Stimulated activated CD4-positive, alpha-beta T cell treated with anti-CD3 and anti-CD28 coated beads, Interleukin-15, amount 100 ng/mL, for 48 hours (primary cell): ENCODE results near the gene DMXL2.
"Not testable (repeated sequence)": the region's sequence is repeated elsewhere in the genome, so short reads cannot be mapped to it uniquely, and the experiment has no call there.

ENCODE experiments used
- DNase-seq, 2 donors: peaks; one replicate each; pipeline ENCODE4 v3.0.0-alpha.2; 2020; ENCODE audit warnings: low read depth in 2 of 2

The DMXL2 gene

GRCh38 chr15:51621936-51622603 lies 501 bp downstream of the DMXL2 start:
- DNase-seq = peak; percentile 17 to 23

- no peak for DNase-seq
These were observed 1.3 kb downstream of the DMXL2 start for GRCh38 chr15:51621155-51621765.

- DNase-seq = no peak
These were observed 1.9 kb downstream of the DMXL2 start for GRCh38 chr15:51620641-51621040.

GRCh38 chr15:51620122-51620521 lies 2.4 kb downstream of the DMXL2 start:
- DNase-seq = no peak

- no peak for DNase-seq
These were observed 3.1 kb downstream of the DMXL2 start for GRCh38 chr15:51619331-51620035.

- no peak for DNase-seq
These were observed 4.7 kb downstream of the DMXL2 start for GRCh38 chr15:51617886-51618285.

GRCh38 chr15:51613951-51614350 lies 8.6 kb downstream of the DMXL2 start:
- DNase-seq = no peak

DNA sequence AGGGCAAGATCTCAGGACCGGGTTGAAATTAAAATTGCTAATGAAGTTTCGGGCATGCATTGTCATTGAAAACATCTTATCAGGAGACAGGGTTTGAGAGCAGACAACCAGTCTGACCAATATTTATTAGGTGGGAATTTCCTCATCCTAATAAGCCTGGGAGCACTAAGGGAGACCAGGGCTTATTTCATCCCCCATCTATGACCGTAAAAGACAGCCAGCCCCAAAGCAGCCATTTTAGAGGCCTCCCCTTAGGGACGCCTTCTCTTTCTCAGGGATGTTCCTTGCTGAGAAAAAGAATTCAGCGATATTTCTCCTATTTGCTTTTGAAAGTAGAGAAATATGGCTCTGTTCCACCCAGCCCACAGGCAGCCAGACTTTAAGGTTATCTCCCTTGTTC lies 9.9 kb downstream of the DMXL2 start:
- not testable (repeated sequence) for DNase-seq

GRCh38 chr15:51603462-51603948 lies 19.1 kb downstream of the DMXL2 start:
- not testable (repeated sequence) for DNase-seq

- no peak for DNase-seq
These were observed 19.6 kb downstream of the DMXL2 start for GRCh38 chr15:51603002-51603401.

GRCh38 chr15:51602484-51602883 lies 20.1 kb downstream of the DMXL2 start:
- DNase-seq = no peak

DNA sequence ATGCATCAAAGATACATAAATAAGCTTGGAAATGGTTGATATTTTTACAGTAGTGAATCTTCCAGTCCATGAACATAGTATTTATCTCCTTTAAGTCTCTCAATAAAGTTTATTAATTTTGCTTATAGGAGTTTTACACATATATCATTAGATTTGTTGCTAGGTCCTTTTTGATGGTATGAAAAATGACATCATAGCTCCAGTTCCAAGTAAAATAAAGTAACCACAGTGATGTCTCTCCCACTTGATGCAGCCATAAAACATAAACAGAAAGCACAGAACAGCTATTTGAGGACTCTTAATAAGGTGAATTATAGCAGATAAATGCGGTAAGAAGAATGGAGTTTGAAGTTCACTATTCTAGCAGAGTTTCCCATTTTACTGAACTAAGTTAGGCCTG lies 20.8 kb downstream of the DMXL2 start:
- DNase-seq = no peak

GRCh38 chr15:51600114-51600513 lies 22.5 kb downstream of the DMXL2 start:
- no peak for DNase-seq

GRCh38 chr15:51589881-51590568 lies 32.5 kb downstream of the DMXL2 start:
- DNase-seq = no peak

DNA sequence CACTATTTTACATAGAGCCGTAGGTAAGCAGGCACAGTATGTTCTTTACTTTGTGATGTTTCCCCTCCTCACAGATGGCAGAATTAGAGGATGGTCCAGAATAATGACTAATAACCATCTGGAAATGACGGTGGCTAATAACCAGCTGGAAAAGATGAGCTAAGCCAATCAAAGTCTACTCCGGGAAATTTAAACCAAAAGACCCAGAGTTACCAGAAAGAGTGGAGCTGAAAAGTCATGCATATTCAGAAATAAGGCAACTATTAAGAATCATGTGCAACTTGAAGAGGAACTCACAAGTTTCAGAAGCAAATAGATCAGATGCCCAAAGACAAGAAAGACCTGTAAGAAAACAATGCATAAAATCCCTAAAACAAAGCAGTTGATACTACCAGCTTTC lies 33.6 kb downstream of the DMXL2 start:
- no peak for DNase-seq

DNA sequence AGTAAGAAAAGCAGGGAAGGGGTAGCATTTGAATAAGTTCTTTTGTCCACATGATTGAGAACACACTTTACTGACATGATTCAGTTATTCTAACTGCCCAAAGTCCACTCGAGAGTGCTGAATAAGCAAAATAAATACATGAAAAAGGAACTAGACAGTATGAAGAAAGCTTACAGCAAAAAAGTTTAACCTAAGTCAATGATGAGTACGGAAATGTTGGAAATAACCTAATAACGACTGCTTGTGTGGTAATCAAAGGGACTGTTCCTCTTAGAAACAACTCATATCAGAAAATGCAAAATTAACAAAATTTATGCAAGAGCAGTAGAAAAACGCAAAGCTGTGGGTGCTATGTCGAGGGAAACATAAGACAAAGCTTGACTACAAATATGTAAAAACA lies 36.6 kb downstream of the DMXL2 start:
- DNase-seq = no peak

- no peak for DNase-seq
These were observed 41.6 kb downstream of the DMXL2 start for GRCh38 chr15:51580982-51581381.

GRCh38 chr15:51580385-51580784 lies 42.2 kb downstream of the DMXL2 start:
- DNase-seq = no peak

GRCh38 chr15:51579012-51579411 lies 43.6 kb downstream of the DMXL2 start:
- no peak for DNase-seq

- no peak for DNase-seq
These were observed 44.8 kb downstream of the DMXL2 start for GRCh38 chr15:51577636-51578304.

DNA sequence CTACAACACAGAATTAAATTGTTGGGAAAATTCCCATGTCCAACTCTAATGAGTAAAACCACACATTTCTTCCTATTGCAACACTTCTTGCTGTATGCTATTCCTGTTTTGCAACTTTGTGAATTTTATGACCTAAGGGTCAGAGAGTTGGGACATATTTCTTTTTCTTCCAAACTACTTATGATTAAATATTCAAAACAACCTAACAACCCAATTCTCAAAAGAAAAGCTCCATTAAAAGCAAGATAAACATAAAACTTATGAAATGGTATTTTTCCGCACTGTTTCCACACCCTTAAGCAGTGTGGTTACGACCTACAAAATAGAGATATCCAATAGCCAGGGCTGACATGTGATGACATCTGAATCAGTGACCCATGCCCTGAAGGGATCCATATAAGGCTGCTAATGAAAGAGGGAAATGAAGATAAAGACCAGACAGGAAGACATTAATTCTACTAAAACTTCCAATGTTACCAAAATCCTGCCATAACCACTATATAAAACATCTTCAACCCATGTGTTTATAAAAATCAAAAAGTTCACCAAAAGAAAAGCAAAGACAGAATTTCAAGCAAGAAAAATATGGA lies 45.6 kb downstream of the DMXL2 start:
- no peak for DNase-seq
